Testis (tissue), 3 donors: ENCODE measurements around the gene CDK13. TPM values are rescaled to one million over a fixed set of nuclear protein-coding genes. Genes with fewer than 3 reads are reported as not detected.

Experiments used
- DNase-seq: peaks from one replicate; pipeline ENCODE4 v3.0.0-alpha.2; 2019
- H3K27ac ChIP-seq, 2 donors: fragments of 200-600 bp; sonication (generic); one replicate each; pipeline ENCODE4 v1.5.1; 2019
- H3K27me3 ChIP-seq: fragments of 200-600 bp; sonication (generic); one replicate; pipeline ENCODE4 v1.5.1; 2019
- H3K36me3 ChIP-seq: fragments of 200-600 bp; sonication (generic); one replicate; pipeline ENCODE4 v1.5.1; 2017; ENCODE audit warnings: low read depth; ENCODE audit errors: missing control alignments
- H3K4me1 ChIP-seq: fragments of 200-600 bp; sonication (generic); one replicate; pipeline ENCODE4 v1.5.1; 2019
- H3K4me3 ChIP-seq, 2 donors: fragments of 200-600 bp; sonication (generic); one replicate each; pipeline ENCODE4 v1.5.1; 2017 to 2019
- H3K9me3 ChIP-seq: fragments of 200-600 bp; sonication (generic); one replicate; pipeline ENCODE4 v1.5.1; 2017
- POLR2A ChIP-seq: fragments of 450-650 bp; IDR thresholded peaks from one replicate; pipeline ENCODE4 v1.6.1; 2017; ENCODE audit warnings: antibody characterized with exemption, mild to moderate bottlenecking, moderate library complexity
- WGBS, 2 donors: methylation state at CpG; one replicate each; pipeline ENCODE4 v1.1.5; 2018; 5-methylcytosine and 5-hydroxymethylcytosine counted together
- intact Hi-C: fragments of 100-400 bp; cut with DNase I; formaldehyde crosslinking; loops from one replicate; pipeline ENCODE4 v1.15.1; 2023; ENCODE audit warnings: low total_unique reads
- polyA plus RNA-seq: library from polyadenylated mRNA; stranded (reverse); fragments of 350-450 nt; fragmentation: Illumina TruSeq; extraction: RNeasy Lipid Tissue Mini Kit (QIAGEN cat#74804); gene quantifications from one replicate; pipeline ENCODE4 v1.2.3, GENCODE V29; 2014; ENCODE audit warnings: low read depth, low replicate concordance; ENCODE audit not compliant: insufficient read depth
- total RNA-seq, 2 donors: library from RNA; depleted of rRNA; stranded (reverse); fragments of >200 nt; gene quantifications; one replicate each; pipeline ENCODE4 v1.2.3, GENCODE V29; 2016
- TF ChIP-seq, protein P1 (sequence below), 3 experiments: fragments of 450-650 bp in 2 of 3; fragments of 200-600 bp in 1 of 3; sonication (generic) in 1 of 3; IDR thresholded peaks; one replicate each; pipeline ENCODE4 v1.5.1; 2016 to 2019; ENCODE audit warnings: antibody characterized with exemption in 3 of 3, mild to moderate bottlenecking in 2 of 3, moderate library complexity in 1 of 3

The CDK13 gene
- total and polyA plus RNA-seq, 3 donors from 2014 or later, result 55.1 to 140 (median 134) TPM

DNA sequence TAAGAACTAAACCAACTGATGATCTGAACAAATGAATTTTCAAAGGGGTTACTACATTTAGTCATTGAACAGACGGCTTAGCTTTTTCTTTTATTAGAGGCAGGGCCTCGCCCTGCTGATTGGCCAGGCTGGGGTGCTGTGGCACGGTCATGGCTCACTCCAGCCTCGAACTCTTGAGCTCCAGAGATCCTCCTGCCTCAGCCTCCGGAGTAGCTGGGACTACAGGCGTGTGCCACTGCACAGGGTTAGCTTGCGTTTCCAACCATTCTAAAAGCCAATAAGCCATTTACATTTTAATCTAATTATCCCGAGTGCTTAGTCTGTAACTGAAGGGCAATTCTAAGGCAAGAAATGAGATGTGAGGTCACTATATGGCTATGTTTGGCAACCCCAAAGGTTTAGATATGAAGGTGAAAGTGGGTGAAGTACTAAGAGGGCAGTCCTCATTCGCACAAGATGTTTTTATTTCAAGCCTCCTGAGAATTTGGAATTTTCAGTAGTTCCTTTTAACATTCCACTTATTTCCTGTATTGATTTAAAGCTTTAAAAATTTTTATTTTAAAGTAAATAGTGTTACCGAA is 1.6 kb upstream of the CDK13 start:
- Histone ChIP-seq H3K36me3 (no peaks in the 10 kb centered on the region), H3K4me3 (peak overlapping the region; percentile 64 to 91), H3K9me3 (no peaks in the 10 kb centered on the region), H3K4me1 (no peaks in the 10 kb centered on the region), H3K27ac (peak overlapping the region; percentile 96), H3K27me3 (no peaks in the 10 kb centered on the region)
- peak; percentile 18 for DNase-seq
- TF ChIP-seq, protein P1, sequence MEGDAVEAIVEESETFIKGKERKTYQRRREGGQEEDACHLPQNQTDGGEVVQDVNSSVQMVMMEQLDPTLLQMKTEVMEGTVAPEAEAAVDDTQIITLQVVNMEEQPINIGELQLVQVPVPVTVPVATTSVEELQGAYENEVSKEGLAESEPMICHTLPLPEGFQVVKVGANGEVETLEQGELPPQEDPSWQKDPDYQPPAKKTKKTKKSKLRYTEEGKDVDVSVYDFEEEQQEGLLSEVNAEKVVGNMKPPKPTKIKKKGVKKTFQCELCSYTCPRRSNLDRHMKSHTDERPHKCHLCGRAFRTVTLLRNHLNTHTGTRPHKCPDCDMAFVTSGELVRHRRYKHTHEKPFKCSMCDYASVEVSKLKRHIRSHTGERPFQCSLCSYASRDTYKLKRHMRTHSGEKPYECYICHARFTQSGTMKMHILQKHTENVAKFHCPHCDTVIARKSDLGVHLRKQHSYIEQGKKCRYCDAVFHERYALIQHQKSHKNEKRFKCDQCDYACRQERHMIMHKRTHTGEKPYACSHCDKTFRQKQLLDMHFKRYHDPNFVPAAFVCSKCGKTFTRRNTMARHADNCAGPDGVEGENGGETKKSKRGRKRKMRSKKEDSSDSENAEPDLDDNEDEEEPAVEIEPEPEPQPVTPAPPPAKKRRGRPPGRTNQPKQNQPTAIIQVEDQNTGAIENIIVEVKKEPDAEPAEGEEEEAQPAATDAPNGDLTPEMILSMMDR (IDR thresholded peaks at IDR 0.05), result no peak
- TF ChIP-seq POLR2A, result no peak
- WGBS, 2 donors, result 25 to 43% methylated on average over 10 of the region's 10 CpGs
- intact Hi-C loops, result no loop called here

DNA sequence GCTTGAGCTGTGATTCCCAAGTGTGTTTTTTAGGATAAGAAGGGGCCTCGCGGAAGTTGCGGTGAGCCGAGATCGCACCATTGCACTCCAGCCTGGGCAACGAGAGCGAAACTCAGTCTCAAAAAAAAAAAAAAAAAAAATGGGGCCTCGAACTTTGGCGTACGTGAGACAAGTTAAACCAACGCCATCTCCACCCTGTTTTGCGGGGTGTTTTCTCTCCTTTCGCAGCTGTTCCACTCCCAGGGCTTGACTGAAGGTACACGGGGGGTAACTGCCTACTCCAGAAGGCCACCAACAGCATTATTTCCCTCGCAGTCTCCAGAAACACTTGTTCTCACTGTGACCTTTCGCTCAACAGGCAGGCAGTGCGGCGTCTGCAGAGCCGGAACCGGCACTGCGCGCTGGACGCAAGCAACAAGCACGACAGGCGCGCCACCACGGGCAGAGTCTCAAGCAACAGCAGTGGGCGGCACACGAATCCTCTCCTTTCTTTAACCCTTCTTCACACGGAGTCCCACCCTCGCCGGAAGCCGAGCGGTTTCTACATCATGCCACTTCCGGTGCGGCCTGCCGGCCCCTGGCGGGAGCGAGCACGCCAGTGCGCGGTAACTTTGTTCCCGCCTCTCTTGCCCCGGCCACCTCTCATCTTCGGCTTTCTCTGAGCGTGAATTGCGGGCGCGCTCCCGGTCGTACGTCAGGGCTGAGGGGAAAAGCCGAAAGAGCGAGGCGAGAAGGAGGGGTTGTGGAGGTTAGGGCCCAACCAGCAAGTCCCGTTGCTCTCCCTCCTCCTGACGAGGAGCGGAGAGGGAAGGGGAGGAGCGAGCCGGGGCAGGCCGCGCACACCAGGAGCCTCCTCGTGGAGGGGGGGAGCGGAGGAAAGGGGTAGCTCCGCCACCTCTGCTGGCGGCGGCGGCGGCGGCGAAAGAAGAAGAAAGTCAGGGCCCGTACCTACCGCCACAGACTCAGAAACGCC is 814 bp upstream of the CDK13 start:
- Histone ChIP-seq H3K9me3 (no peaks in the 10 kb centered on the region), H3K27ac (peak overlapping the region; percentile 96), H3K36me3 (no peaks in the 10 kb centered on the region), H3K4me3 (peak overlapping the region; percentile 64 to 91), H3K27me3 (no peaks in the 10 kb centered on the region), H3K4me1 (peaks cover 3% of the 10 kb centered on the region)
- 0 to 1% methylated on average over 54 to 64 of the region's 74 CpGs for WGBS, 2 donors
- DNase-seq, result peak; percentile 99
- peak; percentile 90 for TF ChIP-seq POLR2A
- TF ChIP-seq, protein P1 (IDR thresholded peaks at IDR 0.05), result no peak
- intact Hi-C loops, result no loop called here

DNA sequence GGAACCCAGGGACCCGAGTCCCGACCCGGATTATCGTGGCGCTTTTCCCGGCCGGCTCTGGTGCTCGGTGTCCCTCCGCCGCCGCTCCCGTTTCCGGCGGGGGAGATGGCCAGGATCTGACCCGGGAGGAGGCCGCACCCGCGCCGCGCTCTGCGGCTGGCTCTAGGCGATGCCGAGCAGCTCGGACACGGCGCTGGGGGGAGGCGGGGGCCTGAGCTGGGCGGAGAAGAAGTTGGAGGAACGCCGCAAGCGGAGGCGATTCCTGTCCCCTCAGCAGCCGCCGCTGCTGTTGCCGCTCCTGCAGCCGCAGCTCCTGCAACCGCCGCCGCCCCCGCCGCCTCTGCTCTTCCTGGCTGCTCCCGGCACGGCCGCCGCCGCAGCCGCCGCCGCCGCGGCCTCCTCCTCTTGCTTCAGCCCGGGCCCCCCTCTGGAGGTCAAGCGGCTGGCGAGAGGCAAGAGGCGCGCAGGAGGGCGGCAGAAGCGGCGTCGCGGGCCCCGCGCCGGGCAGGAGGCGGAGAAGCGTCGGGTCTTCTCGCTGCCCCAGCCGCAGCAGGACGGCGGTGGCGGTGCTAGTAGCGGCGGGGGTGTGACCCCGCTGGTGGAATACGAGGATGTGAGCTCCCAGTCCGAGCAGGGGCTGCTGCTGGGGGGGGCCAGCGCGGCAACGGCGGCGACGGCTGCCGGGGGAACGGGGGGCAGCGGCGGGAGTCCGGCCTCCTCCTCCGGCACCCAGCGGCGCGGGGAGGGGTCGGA is 593 bp downstream of the CDK13 start:
- Histone ChIP-seq H3K27ac (peak overlapping the region; percentile 96), H3K9me3 (no peaks in the 10 kb centered on the region), H3K4me1 (peaks cover 10% of the 10 kb centered on the region), H3K4me3 (peak overlapping the region; percentile 64 to 91), H3K36me3 (no peaks in the 10 kb centered on the region), H3K27me3 (no peaks in the 10 kb centered on the region)
- TF ChIP-seq, protein P1 (IDR thresholded peaks at IDR 0.05), result no peak
- no peak for TF ChIP-seq POLR2A
- WGBS, 2 donors, result 0% methylated on average over 61 of the region's 93 CpGs; no CpG with 5 or more reads in 1 of the 2 donors
- peak; percentile 24 for DNase-seq
- intact Hi-C loops, result no loop called here

DNA sequence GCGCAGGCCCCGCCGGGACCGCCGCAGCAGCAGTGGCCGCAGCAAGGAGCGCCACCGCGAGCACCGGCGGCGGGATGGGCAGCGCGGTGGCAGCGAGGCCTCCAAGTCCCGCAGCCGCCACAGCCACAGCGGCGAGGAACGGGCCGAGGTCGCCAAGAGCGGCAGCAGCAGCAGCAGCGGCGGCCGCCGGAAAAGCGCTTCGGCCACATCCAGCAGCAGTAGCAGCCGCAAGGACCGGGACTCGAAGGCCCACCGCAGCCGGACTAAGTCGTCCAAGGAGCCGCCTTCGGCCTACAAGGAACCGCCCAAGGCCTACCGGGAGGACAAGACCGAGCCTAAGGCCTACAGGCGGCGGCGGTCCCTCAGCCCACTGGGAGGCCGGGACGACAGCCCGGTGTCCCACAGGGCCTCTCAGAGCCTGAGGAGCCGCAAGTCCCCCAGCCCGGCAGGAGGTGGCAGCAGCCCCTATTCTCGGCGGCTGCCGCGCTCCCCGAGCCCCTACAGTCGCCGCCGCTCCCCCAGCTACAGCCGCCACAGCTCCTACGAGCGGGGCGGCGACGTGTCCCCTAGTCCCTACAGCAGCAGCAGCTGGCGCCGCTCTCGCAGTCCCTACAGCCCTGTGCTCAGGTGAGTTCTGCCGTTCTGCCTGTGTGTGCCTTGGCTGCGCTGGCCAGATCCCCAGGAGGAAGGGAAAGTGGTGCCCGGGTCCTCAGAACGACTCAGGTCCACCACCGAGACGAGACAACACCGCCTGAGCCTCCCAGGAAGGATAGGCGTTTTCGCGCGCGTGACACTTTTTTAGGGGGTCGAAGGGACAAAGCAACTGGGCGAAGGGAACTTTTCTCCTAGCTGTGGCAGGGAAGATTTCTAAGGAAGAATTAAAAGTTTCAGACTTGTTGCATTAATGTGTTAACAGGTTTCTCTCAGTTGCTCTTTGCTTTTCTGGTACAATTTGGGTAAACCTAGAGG is 1.5 kb downstream of the CDK13 start:
- Histone ChIP-seq H3K27ac (peak overlapping the region; percentile 96), H3K27me3 (no peaks in the 10 kb centered on the region), H3K9me3 (no peaks in the 10 kb centered on the region), H3K4me1 (peaks cover 16% of the 10 kb centered on the region), H3K4me3 (peak overlapping the region; percentile 64 to 91), H3K36me3 (no peaks in the 10 kb centered on the region)
- TF ChIP-seq, protein P1 (IDR thresholded peaks at IDR 0.05), result peak in 1 of 3 experiments; percentile 30
- no peak for TF ChIP-seq POLR2A
- DNase-seq, result peak; percentile 64
- WGBS, 2 donors, result 1% methylated on average over 38 to 67 of the region's 79 CpGs
- intact Hi-C loops, result no loop called here
